Measurements from ENCODE around the gene TMEM126A. TPM values are rescaled to one million over a fixed set of nuclear protein-coding genes. Genes with fewer than 3 reads are reported as not detected.

TMEM126A gene
- 10 to 100 TPM; 16.4 to 62.6 (median 36.0) TPM for total RNA-seq
- 10 to 100 TPM; 49.3 to 62.1 (median 51.9) TPM for polyA plus RNA-seq
- long read RNA-seq, donor 1, transcript TMEM126A-201 (5 exons, 739 nt), result major isoform, 31 of 44 reads
- long read RNA-seq, donor 1, partial matches to known transcripts, result 7 of 44 reads
- long read RNA-seq, donor 1, other reads (novel, unspliced or antisense), result 0 of 44 reads
- long read RNA-seq, donor 2, transcript TMEM126A-201 (5 exons, 739 nt), result major isoform, 13 of 15 reads
- long read RNA-seq, donor 2, partial matches to known transcripts, result 0 of 15 reads
- long read RNA-seq, donor 2, other reads (novel, unspliced or antisense), result 0 of 15 reads
- long read RNA-seq, donor 3, transcript TMEM126A-201 (5 exons, 739 nt), result major isoform, 19 of 21 reads
- long read RNA-seq, donor 3, partial matches to known transcripts, result 0 of 21 reads
- long read RNA-seq, donor 3, other reads (novel, unspliced or antisense), result 0 of 21 reads
- long read RNA-seq, donor 4, transcript TMEM126A-201 (5 exons, 739 nt), result major isoform, 8 of 10 reads
- long read RNA-seq, donor 4, partial matches to known transcripts, result 0 of 10 reads
- long read RNA-seq, donor 4, other reads (novel, unspliced or antisense), result 0 of 10 reads
- long read RNA-seq, donor 5, transcript TMEM126A-201 (5 exons, 739 nt), result major isoform, 9 of 10 reads
- long read RNA-seq, donor 5, partial matches to known transcripts, result 0 of 10 reads
- long read RNA-seq, donor 5, other reads (novel, unspliced or antisense), result 0 of 10 reads
- long read RNA-seq, donor 6, transcript TMEM126A-201 (5 exons, 739 nt), result major isoform, 12 of 12 reads
- long read RNA-seq, donor 6, partial matches to known transcripts, result 0 of 12 reads
- long read RNA-seq, donor 6, other reads (novel, unspliced or antisense), result 0 of 12 reads
- long read RNA-seq, donor 7, transcript TMEM126A-201 (5 exons, 739 nt), result major isoform, 12 of 13 reads
- long read RNA-seq, donor 7, partial matches to known transcripts, result 0 of 13 reads
- long read RNA-seq, donor 7, other reads (novel, unspliced or antisense), result 0 of 13 reads
- long read RNA-seq, donor 8, transcript TMEM126A-201 (5 exons, 739 nt), result major isoform, 20 of 74 reads
- long read RNA-seq, donor 8, partial matches to known transcripts, result 42 of 74 reads
- long read RNA-seq, donor 8, other reads (novel, unspliced or antisense), result 11 of 74 reads
- long read RNA-seq, donor 9, transcript TMEM126A-201 (5 exons, 739 nt), result major isoform, 23 of 25 reads
- long read RNA-seq, donor 9, partial matches to known transcripts, result 0 of 25 reads
- long read RNA-seq, donor 9, other reads (novel, unspliced or antisense), result 0 of 25 reads
- long read RNA-seq, donor 10, partial matches to known transcripts, result 0 of 3 reads
- long read RNA-seq, donor 10, other reads (novel, unspliced or antisense), result 0 of 3 reads

- no peaks in the 10 kb centered on the region for H3K9me3 ChIP-seq (replicated peaks in 1 of 3)
- 0 to 1% (median 0%) methylated on average over 12 to 33 of the region's 33 CpGs for WGBS, 4 donors
- DNase-seq, result peak; percentile 86 to 93 (median 88)
- H3K27me3 ChIP-seq, result no peaks in the 10 kb centered on the region
- H3K36me3 ChIP-seq (replicated peaks in 1 of 2), result no peaks in the 10 kb centered on the region
- intact Hi-C loops (cut with DNase I), result no loop called here
- TF ChIP-seq POLR2A (IDR thresholded peaks at IDR 0.05) (peak in 1 of 2 donors; percentile 82), CTCF (IDR thresholded peaks at IDR 0.05) (no peak)
- peak within 1 kb of the TSS; percentile 4 to 90 (median 82) for H3K27ac ChIP-seq
- peak within 1 kb of the TSS in 3 of 4 donors; percentile 4 to 71 (median 61) for H3K4me3 ChIP-seq
- H3K4me1 ChIP-seq (replicated peaks in 1 of 2), result peaks cover 0 to 26% of the 10 kb centered on the region in 2 donors
Measured at GRCh38 chr11:85647604-85648299, at the start of gene TMEM126A. TMEM126A (plus strand) TSS chr11:85647967; CDS start chr11:85650256, 2,289 bp downstream.

- no peaks in the 10 kb centered on the region for H3K9me3 ChIP-seq (replicated peaks in 1 of 3)
- no peaks in the 10 kb centered on the region for H3K36me3 ChIP-seq (replicated peaks in 1 of 2)
- no peaks in the 10 kb centered on the region for H3K27me3 ChIP-seq
- H3K4me3 ChIP-seq, result no peak overlapping the region
- no peak for DNase-seq
- H3K27ac ChIP-seq, result no peak overlapping the region
- peaks cover 0 to 8% of the 10 kb centered on the region in 2 donors for H3K4me1 ChIP-seq (replicated peaks in 1 of 2)
- intact Hi-C loops (cut with DNase I), result loop anchor here in 1 of 2 donors (10.0 kb wide), 2 partner anchors 256 to 606 kb away; partner anchors contain the start of gene CCDC83
- 63 to 70% (median 66%) methylated on average over 5 of the region's 5 CpGs for WGBS, 4 donors
- TF ChIP-seq CTCF (IDR thresholded peaks at IDR 0.05) (no peak), POLR2A (IDR thresholded peaks at IDR 0.05) (no peak)
Measured at GRCh38 chr11:85599083-85599482, 48.7 kb upstream of the TMEM126A start.

- Histone ChIP-seq H3K4me3 (no peak overlapping the region), H3K36me3 (replicated peaks in 1 of 2) (no peaks in the 10 kb centered on the region), H3K27me3 (no peaks in the 10 kb centered on the region), H3K9me3 (replicated peaks in 1 of 3) (no peaks in the 10 kb centered on the region), H3K4me1 (replicated peaks in 1 of 2) (peaks cover 0 to 8% of the 10 kb centered on the region in 2 donors), H3K27ac (no peak overlapping the region)
- TF ChIP-seq CTCF (IDR thresholded peaks at IDR 0.05) (no peak), POLR2A (IDR thresholded peaks at IDR 0.05) (no peak)
- DNase-seq, result no peak
- intact Hi-C loops (cut with DNase I), result no loop called here
- 92 to 97% (median 95%) methylated on average over 2 of the region's 2 CpGs for WGBS, 4 donors
Measured at GRCh38 chr11:85602526-85603213, 45.1 kb upstream of the TMEM126A start.

Data from adrenal gland (tissue), 19 donors.